Mesangial cell (primary cell): ENCODE measurements around the gene TMEM125. TPM values are rescaled to one million over a fixed set of nuclear protein-coding genes. Genes with fewer than 3 reads are reported as not detected.

Source experiments
- total RNA-seq: library from RNA; depleted of rRNA; stranded (reverse); fragments of >200 nt; gene quantifications from 2 replicates; pipeline ENCODE4 v1.2.3, GENCODE V29; 2015

TMEM125 gene
- 0.33 and 2.8 TPM in 2 replicates for total RNA-seq

DNA sequence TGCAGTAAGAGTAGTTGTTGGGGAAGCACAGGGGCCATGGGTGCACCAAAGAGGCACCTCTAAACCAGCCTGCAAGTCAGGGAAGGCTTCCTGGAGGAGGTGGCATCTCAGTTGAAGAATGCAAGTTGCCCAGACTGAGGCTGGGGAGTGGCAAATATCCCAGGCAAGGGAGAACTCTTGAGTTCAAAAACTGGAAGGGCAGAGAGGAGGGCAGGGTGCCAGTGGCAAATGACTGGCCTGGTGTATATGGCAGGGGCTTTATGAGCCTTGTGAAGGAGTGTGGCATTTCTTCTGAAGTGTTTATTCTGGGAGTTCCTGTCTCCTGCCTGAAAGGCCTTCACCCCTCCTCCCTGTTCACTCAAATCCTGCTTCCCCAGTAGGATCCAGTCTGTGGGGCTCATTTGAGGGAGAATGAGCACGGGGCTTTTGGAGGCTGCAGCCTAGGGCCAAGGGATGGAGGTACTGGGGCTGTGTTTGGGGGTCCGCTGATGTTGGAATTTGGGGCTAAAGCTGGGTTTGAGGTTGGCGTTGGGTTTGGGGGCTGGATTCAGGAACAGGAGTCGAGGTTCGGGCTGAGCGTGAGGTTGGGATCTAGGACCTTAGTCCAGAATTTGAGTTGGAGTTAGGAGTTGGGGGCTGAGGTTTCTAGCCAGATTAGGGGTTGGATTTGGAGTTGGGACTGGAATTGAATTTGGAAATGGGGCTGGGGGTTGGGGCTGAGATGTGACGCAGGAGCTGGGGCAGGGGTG, at the start of gene TMEM125:
TSS of gene TMEM125 (plus strand) at position 357 of the 749 bp plus-strand sequence. CDS start 2,740 bp downstream, outside the sequence.

DNA sequence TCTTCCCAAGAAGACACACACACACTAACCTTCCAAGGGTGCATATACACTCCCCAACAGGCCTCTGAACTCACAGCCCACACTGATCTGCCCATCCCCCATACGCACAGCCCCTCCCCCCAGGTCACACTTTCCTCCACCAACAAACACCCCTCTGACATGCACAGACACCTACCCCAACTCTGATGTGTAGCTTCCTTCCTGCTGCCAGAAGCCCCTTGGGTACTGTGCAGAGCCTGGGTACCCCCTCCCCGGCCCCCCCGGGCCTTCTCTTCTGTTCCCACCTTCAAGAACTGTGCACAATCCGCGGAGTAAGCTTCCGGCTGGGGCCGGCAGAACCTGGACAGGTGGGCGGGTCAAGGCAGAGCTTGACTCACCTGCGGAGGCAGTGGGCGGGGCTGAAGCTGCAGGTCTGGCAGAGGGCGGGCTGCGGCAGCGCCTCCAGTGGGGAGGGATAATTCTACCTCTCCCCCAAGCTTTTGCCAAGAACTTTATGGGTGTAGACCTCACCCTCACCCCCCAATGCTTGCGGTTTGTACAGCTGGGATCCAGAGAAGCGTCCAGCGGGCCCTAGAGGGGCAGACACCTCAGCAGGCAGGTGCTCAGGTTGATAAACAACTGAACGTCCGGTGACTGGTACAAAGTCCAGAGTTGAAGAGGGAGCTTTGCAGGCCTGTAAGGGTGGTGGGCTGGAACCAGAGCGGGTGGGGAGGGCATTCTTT, 15.6 kb downstream of the TMEM125 start, which contains the start of gene C1orf210:
TSS of gene C1orf210 (minus strand) at position 313 of the 722 bp plus-strand sequence. CDS start 2,311 bp downstream, outside the sequence.

DNA sequence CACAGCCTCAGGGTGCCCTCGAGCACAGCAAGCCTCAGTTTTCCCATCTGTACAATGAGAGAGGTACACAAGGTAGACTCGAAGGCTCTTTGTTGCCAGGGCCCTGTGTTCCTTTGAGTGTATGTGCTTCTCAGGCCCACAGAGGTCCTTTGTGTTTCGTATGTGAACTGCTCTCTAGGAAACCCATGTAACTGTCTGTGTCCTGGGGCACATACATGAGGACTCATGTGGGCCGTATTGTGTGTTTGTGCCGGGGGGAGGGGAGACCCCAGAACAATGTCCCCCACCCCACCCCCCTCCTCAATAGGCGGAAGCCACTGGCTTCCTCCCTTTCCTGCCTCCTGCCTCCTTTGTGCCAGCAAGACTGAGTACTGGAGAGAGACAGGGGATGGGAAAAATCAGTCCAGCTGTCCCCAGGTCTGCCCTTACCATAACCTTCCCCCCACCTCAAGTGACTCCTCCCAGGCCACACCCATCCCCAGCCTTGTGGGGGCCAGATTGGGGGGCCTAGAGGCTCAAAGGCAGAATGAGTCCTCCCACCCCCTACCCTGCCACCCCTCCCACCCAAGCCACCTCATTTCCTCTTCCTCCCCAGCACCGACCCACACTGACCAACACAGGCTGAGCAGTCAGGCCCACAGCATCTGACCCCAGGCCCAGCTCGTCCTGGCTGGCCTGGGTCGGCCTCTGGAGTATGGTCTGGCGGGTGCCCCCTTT, 30.8 kb downstream of the TMEM125 start, which contains the start of gene TIE1:
TSS of gene TIE1 (plus strand) at position 605 of the 717 bp plus-strand sequence. CDS start at position 695, 90 bp downstream.

Other genes with a start within 250 kb of the TMEM125 start
- gene EBNA1BP2, start 97.7 kb upstream of the TMEM125 start, total RNA-seq = 22.7 and 100 TPM in 2 replicates
- 0.25 TPM in 1 of 2 replicates, not detected in the other for gene CFAP57, start 97.7 kb upstream of the TMEM125 start, total RNA-seq
- not detected in 2 replicates for gene C1orf210, start 15.6 kb downstream of the TMEM125 start, total RNA-seq
- 0.98 and 1.0 TPM in 2 replicates for gene TIE1, start 31.0 kb downstream of the TMEM125 start, total RNA-seq
- 0.13 TPM in 1 of 2 replicates, not detected in the other for gene MPL, start 67.8 kb downstream of the TMEM125 start, total RNA-seq
- 12.9 and 358 TPM in 2 replicates for gene CDC20, start 89.0 kb downstream of the TMEM125 start, total RNA-seq
- 110 and 146 TPM in 2 replicates for gene ELOVL1, start 98.0 kb downstream of the TMEM125 start, total RNA-seq
- 26.9 and 37.8 TPM in 2 replicates for gene MED8, start 119.8 kb downstream of the TMEM125 start, total RNA-seq
- gene SZT2, start 119.9 kb downstream of the TMEM125 start, total RNA-seq = 21.8 and 22.0 TPM in 2 replicates
- gene HYI, start 183.9 kb downstream of the TMEM125 start, total RNA-seq = 68.8 and 108 TPM in 2 replicates